Endothelial cell of umbilical vein (primary cell): ENCODE data around the gene LRCOL1. TPM values are rescaled to one million over a fixed set of nuclear protein-coding genes. Genes with fewer than 3 reads are reported as not detected.

Experiments
- BruUV-seq: library from RNA; stranded (reverse); fragments of 400-500 nt; replicated peaks from 2 replicates; lab custom pipeline; 2021; lab: Mats Ljungman, UMichigan
- CTCF ChIA-PET: fragments of 300-600, 350-600 bp; sonication (Branson Sonifier 250); formaldehyde crosslinking; loops from one replicate; lab custom pipeline; 2021; ENCODE audit warnings: antibody characterized with exemption, inconsistent platforms; lab: Charles Lee
- POLR2A ChIA-PET: fragments of 300-600, 350-600 bp; sonication (Branson Sonifier 250); formaldehyde crosslinking; loops from one replicate; lab custom pipeline; 2021; ENCODE audit warnings: antibody characterized with exemption, inconsistent platforms; lab: Charles Lee
- DNase-seq: peaks from one replicate; pipeline ENCODE4 v3.0.0-alpha.2; 2011; ENCODE audit warnings: low read depth, low spot score
- FAIRE-seq: peaks from 2 replicates; lab custom pipeline; 2011; peaks lifted over from hg19 to GRCh38; lab: Jason Lieb, UNC
- H2AFZ ChIP-seq: 2 replicates; pipeline ENCODE4 v1.6.0; 2012; ENCODE audit warnings: low read depth, low read length, control low read depth, inconsistent platforms
- H3K27ac ChIP-seq: 2 replicates; pipeline ENCODE4 v1.5.1; 2011; ENCODE audit warnings: low read depth, mild to moderate bottlenecking, control low read depth, low read length, moderate library complexity; ENCODE audit not compliant: insufficient read depth
- H3K27me3 ChIP-seq, 2 experiments: 2 replicates each; pipeline versions ENCODE4 v1.6.0 to v1.6.1; 2011; ENCODE audit warnings: low read length in 2 of 2, mixed read lengths in 1 of 2; ENCODE audit not compliant: control insufficient read depth in 2 of 2, insufficient read depth in 2 of 2
- H3K36me3 ChIP-seq, 2 experiments: 2 replicates in 1 of 2; 3 replicates in 1 of 2; pipeline ENCODE4 v1.5.1; 2011; ENCODE audit warnings: low read length in 2 of 2, mild to moderate bottlenecking in 1 of 2, moderate library complexity in 1 of 2; ENCODE audit not compliant: control insufficient read depth in 2 of 2, insufficient read depth in 2 of 2; ENCODE audit errors: extremely low read depth in 1 of 2
- H3K4me1 ChIP-seq: 3 replicates; pipeline ENCODE4 v1.5.1; 2011; ENCODE audit warnings: mild to moderate bottlenecking, low read length; ENCODE audit not compliant: control insufficient read depth, insufficient read depth; ENCODE audit errors: extremely low read depth
- H3K4me2 ChIP-seq: 2 replicates; pipeline ENCODE4 v1.6.1; 2011; ENCODE audit warnings: low read length, control low read depth, mixed read lengths; ENCODE audit not compliant: insufficient read depth
- H3K4me3 ChIP-seq, 3 experiments: fragments of 200-600 bp in 1 of 3; sonication (generic), shearing (Covaris generic) in 1 of 3; replicated peaks in 1 of 3; 2 replicates each; pipeline ENCODE4 v1.5.1; 2011 to 2016; ENCODE audit warnings: control low read depth in 3 of 3, low read length in 3 of 3, mild to moderate bottlenecking in 2 of 3, inconsistent platforms in 1 of 3, low read depth in 1 of 3, moderate library complexity in 1 of 3; ENCODE audit not compliant: insufficient read depth in 1 of 3
- H3K79me2 ChIP-seq: 2 replicates; pipeline ENCODE4 v1.6.0; 2012; ENCODE audit warnings: low read length, inconsistent platforms; ENCODE audit not compliant: control insufficient read depth, insufficient read depth
- H3K9ac ChIP-seq: replicated peaks from 2 replicates; pipeline ENCODE3; 2011; ENCODE audit warnings: low read length, control low read depth; ENCODE audit not compliant: insufficient read depth; ENCODE audit errors: extremely low read depth
- H3K9me1 ChIP-seq: replicated peaks from 3 replicates; pipeline ENCODE4 v1.6.0; 2011; ENCODE audit warnings: mild to moderate bottlenecking, low read length; ENCODE audit not compliant: control insufficient read depth, insufficient read depth; ENCODE audit errors: extremely low read depth
- H3K9me3 ChIP-seq: replicated peaks from 2 replicates; pipeline ENCODE4 v1.5.1; 2012; ENCODE audit warnings: low read length, inconsistent platforms; ENCODE audit not compliant: control insufficient read depth, insufficient read depth
- H4K20me1 ChIP-seq: replicated peaks from 2 replicates; pipeline ENCODE3; 2011; ENCODE audit warnings: mild to moderate bottlenecking, low read length; ENCODE audit not compliant: control insufficient read depth, insufficient read depth; ENCODE audit errors: extremely low read depth
- EZH2 ChIP-seq: IDR thresholded peaks from 2 replicates; pipeline ENCODE4 v1.6.1; 2012; ENCODE audit warnings: borderline replicate concordance, low read depth, mild to moderate bottlenecking, moderate library complexity, low read length, inconsistent platforms; ENCODE audit not compliant: severe bottlenecking
- FOS ChIP-seq: IDR thresholded peaks from 2 replicates; pipeline ENCODE4 v1.6.1; 2011; ENCODE audit warnings: mild to moderate bottlenecking, low read length, moderate library complexity, borderline replicate concordance; ENCODE audit not compliant: insufficient read depth
- GATA2 ChIP-seq: IDR thresholded peaks from 2 replicates; pipeline ENCODE4 v1.7.0; 2011; ENCODE audit warnings: low read depth, mild to moderate bottlenecking, moderate library complexity, mixed read lengths, low read length; ENCODE audit not compliant: insufficient read length, insufficient read depth
- JUN ChIP-seq: IDR thresholded peaks from 2 replicates; pipeline ENCODE4 v1.6.1; 2011; ENCODE audit warnings: borderline replicate concordance, low read depth; ENCODE audit not compliant: insufficient read length, insufficient read depth
- MYC ChIP-seq: IDR thresholded peaks from one replicate; pipeline ENCODE4 v1.6.1; 2011; ENCODE audit warnings: mild to moderate bottlenecking, low read depth, low read length
- POLR2A ChIP-seq: IDR thresholded peaks from 2 replicates; pipeline ENCODE4 v1.6.1; 2012; ENCODE audit warnings: low read depth, mild to moderate bottlenecking, control low read depth, low read length
- POLR2AphosphoS5 ChIP-seq: IDR thresholded peaks from 2 replicates; pipeline ENCODE4 v1.6.1; 2012; ENCODE audit warnings: low read depth, mild to moderate bottlenecking, control low read depth, low read length, moderate library complexity; ENCODE audit not compliant: insufficient read depth
- dilution Hi-C: fragments of 300-500 bp; cut with MboI; formaldehyde crosslinking; loops from one replicate; pipeline ENCODE4 v1.15.0; 2019; ENCODE audit warnings: low sequenced_read_pairs; ENCODE audit not compliant: extremely low pct_ligation_motif_present
- intact Hi-C: fragments of 100-400 bp; cut with micrococcal nuclease; formaldehyde crosslinking; loops from one replicate; pipeline ENCODE4 v1.10.0; 2022
- polyA plus RNA-seq, 4 experiments: library from polyadenylated mRNA; depleted of rRNA in 3 of 4; stranded (reverse) in 3 of 4; unstranded in 1 of 4; fragments of >200 nt; gene quantifications; 2 replicates each; pipeline versions ENCODE4 v1.2.1 to v1.2.3, GENCODE V29; 2011 to 2012; ENCODE audit warnings: missing spikeins in 1 of 4
- total RNA-seq: library from RNA; stranded (reverse); gene quantifications from 2 replicates; pipeline ENCODE4 v1.2.3, GENCODE V29; 2021
- TF ChIP-seq, protein P1 (sequence below), 2 donors: IDR thresholded peaks; 1 replicate in 1 of 2; 2 replicates in 1 of 2; pipeline ENCODE4 v1.5.1; 2011; ENCODE audit warnings: low read length in 2 of 2, mild to moderate bottlenecking in 2 of 2, moderate library complexity in 2 of 2, control low read depth in 1 of 2, inconsistent platforms in 1 of 2, low read depth in 1 of 2; ENCODE audit not compliant: insufficient read depth in 1 of 2; ENCODE audit errors: extremely low read depth in 1 of 2
- TF ChIP-seq, protein P2 (sequence below): IDR thresholded peaks from 2 replicates; pipeline ENCODE4 v1.6.1; 2011; ENCODE audit not compliant: insufficient read depth, insufficient read length

Gene LRCOL1
- total and polyA plus RNA-seq, 2 donors (not counting 3 experiments of a cell fraction or from before 2014, with no cell fraction given), result 1.2 to 1.5 TPM

DNA sequence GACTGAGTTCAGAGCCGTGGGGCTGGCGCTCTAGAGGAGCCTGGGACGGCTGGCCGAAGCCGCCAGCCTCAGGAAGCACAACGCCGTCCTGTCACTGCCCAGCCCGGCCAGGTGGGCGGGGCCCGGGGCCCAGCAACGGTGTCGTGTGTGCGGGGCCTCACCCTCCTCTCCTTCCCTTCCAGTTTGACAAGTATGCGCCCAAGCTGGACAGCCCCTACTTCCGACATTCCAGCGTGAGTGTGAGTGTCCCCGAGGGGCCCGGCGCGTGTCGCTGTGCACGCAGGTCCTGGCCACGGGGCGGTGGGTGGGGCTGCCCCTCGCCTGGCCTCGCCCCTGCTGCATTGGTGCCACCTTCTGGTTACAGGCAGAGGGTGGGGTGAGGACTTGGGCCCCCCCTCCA lies 38.3 kb downstream of the LRCOL1 start:
- H3K4me2 ChIP-seq, result no peak overlapping the region
- no peak for DNase-seq
- no peak overlapping the region for H3K9ac ChIP-seq
- POLR2A ChIA-PET, result no interaction called here
- no peak overlapping the region for H3K27ac ChIP-seq
- H3K27me3 ChIP-seq, result no peaks in the 10 kb centered on the region
- TF ChIP-seq, protein P1, sequence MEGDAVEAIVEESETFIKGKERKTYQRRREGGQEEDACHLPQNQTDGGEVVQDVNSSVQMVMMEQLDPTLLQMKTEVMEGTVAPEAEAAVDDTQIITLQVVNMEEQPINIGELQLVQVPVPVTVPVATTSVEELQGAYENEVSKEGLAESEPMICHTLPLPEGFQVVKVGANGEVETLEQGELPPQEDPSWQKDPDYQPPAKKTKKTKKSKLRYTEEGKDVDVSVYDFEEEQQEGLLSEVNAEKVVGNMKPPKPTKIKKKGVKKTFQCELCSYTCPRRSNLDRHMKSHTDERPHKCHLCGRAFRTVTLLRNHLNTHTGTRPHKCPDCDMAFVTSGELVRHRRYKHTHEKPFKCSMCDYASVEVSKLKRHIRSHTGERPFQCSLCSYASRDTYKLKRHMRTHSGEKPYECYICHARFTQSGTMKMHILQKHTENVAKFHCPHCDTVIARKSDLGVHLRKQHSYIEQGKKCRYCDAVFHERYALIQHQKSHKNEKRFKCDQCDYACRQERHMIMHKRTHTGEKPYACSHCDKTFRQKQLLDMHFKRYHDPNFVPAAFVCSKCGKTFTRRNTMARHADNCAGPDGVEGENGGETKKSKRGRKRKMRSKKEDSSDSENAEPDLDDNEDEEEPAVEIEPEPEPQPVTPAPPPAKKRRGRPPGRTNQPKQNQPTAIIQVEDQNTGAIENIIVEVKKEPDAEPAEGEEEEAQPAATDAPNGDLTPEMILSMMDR (IDR thresholded peaks at IDR 0.05; ENCODE audit: extremely low read depth in 1 of 2, insufficient read depth in 1 of 2, low read depth in 1 of 2, low read length in 2 of 2), result no peak
- TF ChIP-seq JUN (no peak), MYC (no peak), POLR2A (no peak), POLR2AphosphoS5 (no peak), FOS (no peak), GATA2 (no peak), EZH2 (no peak)
- TF ChIP-seq, protein P2, sequence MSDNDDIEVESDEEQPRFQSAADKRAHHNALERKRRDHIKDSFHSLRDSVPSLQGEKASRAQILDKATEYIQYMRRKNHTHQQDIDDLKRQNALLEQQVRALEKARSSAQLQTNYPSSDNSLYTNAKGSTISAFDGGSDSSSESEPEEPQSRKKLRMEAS, result no peak
- H3K36me3 ChIP-seq, result peaks cover 2 to 25% of the 10 kb centered on the region in 2 experiments
- peaks cover 1% of the 10 kb centered on the region for H3K79me2 ChIP-seq
- CTCF ChIA-PET, result no interaction called here
- FAIRE-seq, result no peak
- no peaks in the 10 kb centered on the region for H3K9me1 ChIP-seq
- dilution Hi-C loops (no loop called here), intact Hi-C loops (no loop called here)
- BruUV-seq, result no TSS peak
- H3K9me3 ChIP-seq, result no peaks in the 10 kb centered on the region
- H3K4me3 ChIP-seq, result no peak overlapping the region
- no peak overlapping the region for H2AFZ ChIP-seq
- no peaks in the 10 kb centered on the region for H4K20me1 ChIP-seq
- H3K4me1 ChIP-seq, result no peaks in the 10 kb centered on the region
